ENCODE measurements around the gene ZNF683.
A peak's percentile ranks its signal among the peaks of the same experiment; 100 is the strongest.

ZNF683 gene

DNA sequence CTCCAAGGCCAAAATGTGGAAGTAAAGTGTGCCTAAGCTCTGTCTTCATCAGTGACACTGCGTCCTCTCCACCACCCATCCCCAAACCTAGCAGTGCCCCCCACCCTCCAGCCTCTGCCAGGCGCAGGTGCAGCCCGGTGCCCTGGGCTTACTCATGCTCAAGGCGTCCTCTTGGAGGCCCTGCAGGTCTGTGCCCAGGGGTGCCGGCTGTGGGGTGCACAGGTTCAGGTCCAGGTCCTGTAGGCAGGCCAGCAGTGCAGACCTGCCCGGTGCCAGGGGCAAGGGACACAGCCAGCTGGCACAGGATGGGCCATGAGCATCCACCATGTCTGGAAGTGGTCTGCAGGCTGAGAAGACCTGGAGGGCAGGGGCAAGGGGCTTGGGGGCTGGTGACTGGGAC is 5.1 kb downstream of the ZNF683 start:
- TF ChIP-seq YY1 (IDR thresholded peaks at IDR 0.05; ENCODE audit: low read depth) (no peak), FOXM1 (IDR thresholded peaks at IDR 0.05; ENCODE audit: borderline replicate concordance, low read depth) (no peak), EP300 (IDR thresholded peaks at IDR 0.05; ENCODE audit: borderline replicate concordance) (no peak), CREB1 (IDR thresholded peaks at IDR 0.05; ENCODE audit: low read depth) (no peak), TAF1 (IDR thresholded peaks at IDR 0.05; ENCODE audit: low read depth) (no peak), CEBPB (IDR thresholded peaks at IDR 0.05) (no peak), ZBTB7A (IDR thresholded peaks at IDR 0.05; ENCODE audit: low read depth) (no peak), EGR1 (IDR thresholded peaks at IDR 0.05) (no peak)
- TF ChIP-seq, protein P1, sequence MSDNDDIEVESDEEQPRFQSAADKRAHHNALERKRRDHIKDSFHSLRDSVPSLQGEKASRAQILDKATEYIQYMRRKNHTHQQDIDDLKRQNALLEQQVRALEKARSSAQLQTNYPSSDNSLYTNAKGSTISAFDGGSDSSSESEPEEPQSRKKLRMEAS (IDR thresholded peaks at IDR 0.05): no peak
- TF ChIP-seq, protein P2, sequence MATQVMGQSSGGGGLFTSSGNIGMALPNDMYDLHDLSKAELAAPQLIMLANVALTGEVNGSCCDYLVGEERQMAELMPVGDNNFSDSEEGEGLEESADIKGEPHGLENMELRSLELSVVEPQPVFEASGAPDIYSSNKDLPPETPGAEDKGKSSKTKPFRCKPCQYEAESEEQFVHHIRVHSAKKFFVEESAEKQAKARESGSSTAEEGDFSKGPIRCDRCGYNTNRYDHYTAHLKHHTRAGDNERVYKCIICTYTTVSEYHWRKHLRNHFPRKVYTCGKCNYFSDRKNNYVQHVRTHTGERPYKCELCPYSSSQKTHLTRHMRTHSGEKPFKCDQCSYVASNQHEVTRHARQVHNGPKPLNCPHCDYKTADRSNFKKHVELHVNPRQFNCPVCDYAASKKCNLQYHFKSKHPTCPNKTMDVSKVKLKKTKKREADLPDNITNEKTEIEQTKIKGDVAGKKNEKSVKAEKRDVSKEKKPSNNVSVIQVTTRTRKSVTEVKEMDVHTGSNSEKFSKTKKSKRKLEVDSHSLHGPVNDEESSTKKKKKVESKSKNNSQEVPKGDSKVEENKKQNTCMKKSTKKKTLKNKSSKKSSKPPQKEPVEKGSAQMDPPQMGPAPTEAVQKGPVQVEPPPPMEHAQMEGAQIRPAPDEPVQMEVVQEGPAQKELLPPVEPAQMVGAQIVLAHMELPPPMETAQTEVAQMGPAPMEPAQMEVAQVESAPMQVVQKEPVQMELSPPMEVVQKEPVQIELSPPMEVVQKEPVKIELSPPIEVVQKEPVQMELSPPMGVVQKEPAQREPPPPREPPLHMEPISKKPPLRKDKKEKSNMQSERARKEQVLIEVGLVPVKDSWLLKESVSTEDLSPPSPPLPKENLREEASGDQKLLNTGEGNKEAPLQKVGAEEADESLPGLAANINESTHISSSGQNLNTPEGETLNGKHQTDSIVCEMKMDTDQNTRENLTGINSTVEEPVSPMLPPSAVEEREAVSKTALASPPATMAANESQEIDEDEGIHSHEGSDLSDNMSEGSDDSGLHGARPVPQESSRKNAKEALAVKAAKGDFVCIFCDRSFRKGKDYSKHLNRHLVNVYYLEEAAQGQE (IDR thresholded peaks at IDR 0.05; ENCODE audit: low read depth): no peak
- TF ChIP-seq, protein P3, sequence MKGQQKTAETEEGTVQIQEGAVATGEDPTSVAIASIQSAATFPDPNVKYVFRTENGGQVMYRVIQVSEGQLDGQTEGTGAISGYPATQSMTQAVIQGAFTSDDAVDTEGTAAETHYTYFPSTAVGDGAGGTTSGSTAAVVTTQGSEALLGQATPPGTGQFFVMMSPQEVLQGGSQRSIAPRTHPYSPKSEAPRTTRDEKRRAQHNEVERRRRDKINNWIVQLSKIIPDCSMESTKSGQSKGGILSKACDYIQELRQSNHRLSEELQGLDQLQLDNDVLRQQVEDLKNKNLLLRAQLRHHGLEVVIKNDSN (IDR thresholded peaks at IDR 0.05): no peak

DNA sequence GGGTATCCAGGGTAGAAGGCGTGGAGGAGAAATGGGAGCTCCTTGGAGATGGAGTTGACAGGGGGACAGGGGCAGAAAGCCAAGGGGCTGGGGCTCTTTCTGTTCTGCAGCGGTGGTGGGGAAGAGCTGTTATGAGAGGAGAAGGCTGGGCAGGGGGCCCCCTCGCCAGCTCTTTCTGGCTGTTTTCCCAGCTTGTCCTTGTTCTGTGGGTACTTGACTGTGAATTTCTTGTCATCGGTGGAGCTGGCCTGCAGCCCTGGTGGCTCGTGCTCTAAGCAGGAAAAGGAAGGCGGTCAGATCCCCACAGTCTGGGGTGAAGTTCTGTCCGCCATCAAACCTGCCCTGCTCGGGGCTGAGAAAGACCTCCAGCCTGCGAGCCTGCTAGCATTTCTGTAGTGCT is 7.6 kb downstream of the ZNF683 start:
- TF ChIP-seq, protein P1 (IDR thresholded peaks at IDR 0.05): no peak
- TF ChIP-seq, protein P2 (IDR thresholded peaks at IDR 0.05; ENCODE audit: low read depth): no peak
- TF ChIP-seq TCF12 (IDR thresholded peaks at IDR 0.05; ENCODE audit: low read depth): no peak
- TF ChIP-seq TEAD4 (IDR thresholded peaks at IDR 0.05): no peak
- no peak for TF ChIP-seq EGR1 (IDR thresholded peaks at IDR 0.05)
- no peak for TF ChIP-seq EP300 (IDR thresholded peaks at IDR 0.05; ENCODE audit: borderline replicate concordance)
- TF ChIP-seq CREB1 (IDR thresholded peaks at IDR 0.05; ENCODE audit: low read depth): no peak
- TF ChIP-seq CEBPB (IDR thresholded peaks at IDR 0.05): no peak
- no peak for TF ChIP-seq NFIC (IDR thresholded peaks at IDR 0.05)
- TF ChIP-seq YY1 (IDR thresholded peaks at IDR 0.05; ENCODE audit: low read depth): no peak
- TF ChIP-seq, protein P3 (IDR thresholded peaks at IDR 0.05): no peak
- TF ChIP-seq FOXM1 (IDR thresholded peaks at IDR 0.05; ENCODE audit: borderline replicate concordance, low read depth): no peak
- no peak for TF ChIP-seq ZBTB7A (IDR thresholded peaks at IDR 0.05; ENCODE audit: low read depth)
- no peak for TF ChIP-seq TAF1 (IDR thresholded peaks at IDR 0.05; ENCODE audit: low read depth)
- no peak for TF ChIP-seq RAD21 (IDR thresholded peaks at IDR 0.05; ENCODE audit: low read depth)

DNA sequence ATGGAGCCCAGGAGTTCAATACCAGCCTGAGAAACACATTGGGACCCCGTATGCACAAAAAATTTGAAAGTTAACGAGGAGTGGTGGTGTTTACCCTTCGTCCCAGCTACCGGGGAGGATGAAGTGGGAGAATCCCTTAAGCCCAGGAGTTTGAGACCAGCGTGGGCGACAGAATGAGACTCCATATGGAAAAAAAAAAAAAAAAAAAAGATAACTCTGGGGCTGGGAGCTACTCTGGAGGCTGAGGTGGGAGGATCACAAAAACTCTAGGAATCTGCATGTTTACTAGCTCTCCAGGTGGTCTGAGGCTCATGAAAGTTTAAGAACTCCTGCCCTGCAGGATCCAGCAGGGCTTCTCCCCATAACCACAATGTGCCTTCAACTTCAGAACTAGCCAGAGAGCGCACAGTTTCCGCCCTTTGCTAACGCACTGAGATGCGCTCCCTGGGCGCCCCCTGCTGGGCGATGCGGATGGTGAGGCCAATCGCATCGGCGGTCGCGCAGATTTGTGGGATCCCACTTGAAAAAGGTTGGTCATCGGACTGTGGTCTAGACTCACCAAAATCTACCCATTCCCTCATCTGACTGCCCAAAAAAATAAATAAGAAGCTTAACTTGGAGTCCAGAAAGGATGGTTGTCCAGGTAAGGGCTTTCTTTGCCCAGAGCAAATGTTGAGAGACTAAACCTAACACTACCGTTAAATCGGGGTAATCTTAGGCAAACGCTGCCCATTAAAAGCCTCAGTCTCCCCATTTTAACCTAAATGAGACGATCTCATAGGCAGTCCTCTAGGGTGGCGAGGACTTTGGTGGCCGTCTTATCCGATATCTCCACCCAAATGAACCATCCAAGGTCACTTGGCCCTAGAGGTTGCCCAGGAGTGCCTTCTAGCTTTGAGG is 8.8 kb downstream of the ZNF683 start:
- TF ChIP-seq, protein P1 (IDR thresholded peaks at IDR 0.05): 0 out of 2 replicates have a peak, but pooled peaks have one; percentile 17
- TF ChIP-seq RAD21 (IDR thresholded peaks at IDR 0.05; ENCODE audit: low read depth) (peak; percentile 82), FOXM1 (IDR thresholded peaks at IDR 0.05; ENCODE audit: borderline replicate concordance, low read depth) (no peak), TCF12 (IDR thresholded peaks at IDR 0.05; ENCODE audit: low read depth) (no peak), NFIC (IDR thresholded peaks at IDR 0.05) (no peak), TEAD4 (IDR thresholded peaks at IDR 0.05) (0 out of 2 replicates have a peak, but pooled peaks have one; percentile 14)
- TF ChIP-seq, protein P3 (IDR thresholded peaks at IDR 0.05): no peak

DNA sequence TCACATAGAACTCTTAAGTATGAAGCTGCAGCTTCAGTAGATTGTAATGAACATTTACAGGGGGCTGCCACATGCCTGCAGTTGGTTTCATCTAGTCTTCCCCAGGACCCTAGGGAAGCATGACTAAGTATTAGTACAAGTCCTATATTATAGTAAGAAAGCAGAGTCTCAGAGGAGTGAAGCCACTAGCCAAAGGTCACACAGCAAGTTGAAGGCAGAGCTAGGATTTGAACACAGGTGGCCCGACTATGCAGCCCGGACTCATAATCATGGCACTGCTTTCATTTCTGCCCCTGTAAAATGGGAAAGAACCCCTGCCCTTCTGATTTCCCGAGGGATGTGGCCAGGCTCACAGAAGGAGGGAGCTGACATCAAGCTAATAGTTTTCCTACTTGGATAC is 10.2 kb downstream of the ZNF683 start:
- TF ChIP-seq, protein P2 (IDR thresholded peaks at IDR 0.05; ENCODE audit: low read depth): no peak
- no peak for TF ChIP-seq EGR1 (IDR thresholded peaks at IDR 0.05)
- TF ChIP-seq TCF12 (IDR thresholded peaks at IDR 0.05; ENCODE audit: low read depth): no peak
- no peak for TF ChIP-seq TAF1 (IDR thresholded peaks at IDR 0.05; ENCODE audit: low read depth)
- TF ChIP-seq, protein P3 (IDR thresholded peaks at IDR 0.05): no peak
- no peak for TF ChIP-seq YY1 (IDR thresholded peaks at IDR 0.05; ENCODE audit: low read depth)
- no peak for TF ChIP-seq NFIC (IDR thresholded peaks at IDR 0.05)
- no peak for TF ChIP-seq CEBPB (IDR thresholded peaks at IDR 0.05)
- no peak for TF ChIP-seq RAD21 (IDR thresholded peaks at IDR 0.05; ENCODE audit: low read depth)

All from Ishikawa (cell line).